GM12891 (cell line): ENCODE data around the gene ZNF22.

ENCODE experiments used
- DNase-seq: peaks from one replicate; pipeline ENCODE4 v3.0.0; 2011; ENCODE audit warnings: low spot score; ENCODE audit not compliant: insufficient read length
- FAIRE-seq: peaks from 2 replicates; lab custom pipeline; 2011; peaks lifted over from hg19 to GRCh38; lab: Jason Lieb, UNC
- PAX5 ChIP-seq: IDR thresholded peaks from 2 replicates; pipeline ENCODE4 v1.6.1; 2011; ENCODE audit warnings: low read length, moderate library complexity, mild to moderate bottlenecking; ENCODE audit not compliant: insufficient read depth, severe bottlenecking
- POLR2A ChIP-seq: IDR thresholded peaks from 2 replicates; pipeline ENCODE4 v1.6.1; 2011; ENCODE audit warnings: low read depth, low read length, control low read depth
- POLR2AphosphoS5 ChIP-seq: IDR thresholded peaks from 2 replicates; pipeline ENCODE4 v1.6.1; 2011; ENCODE audit warnings: low read depth, low read length, control low read depth
- POU2F2 ChIP-seq: IDR thresholded peaks from 2 replicates; pipeline ENCODE4 v1.6.1; 2011; ENCODE audit warnings: low read depth, mild to moderate bottlenecking, control low read depth, low read length, moderate library complexity
- SPI1 ChIP-seq: IDR thresholded peaks from 2 replicates; pipeline ENCODE4 v1.6.1; 2011; ENCODE audit warnings: low read depth, low read length, control low read depth
- TAF1 ChIP-seq: IDR thresholded peaks from 2 replicates; pipeline ENCODE4 v1.6.1; 2011; ENCODE audit warnings: low read depth, low read length, control low read depth

Gene ZNF22

GRCh38 chr10:44988957-44989585, 11.7 kb upstream of the ZNF22 start:
- TF ChIP-seq POLR2A (no peak), TAF1 (no peak), POLR2AphosphoS5 (no peak), POU2F2 (no peak), PAX5 (no peak), SPI1 (no peak)
- FAIRE-seq (no peak), DNase-seq (no peak)

- DNase-seq (no peak), FAIRE-seq (no peak)
- TF ChIP-seq POLR2A (no peak), TAF1 (no peak)
These were observed 11.0 kb upstream of the ZNF22 start for GRCh38 chr10:44989597-44990301.

GRCh38 chr10:44990302-44990655, 10.4 kb upstream of the ZNF22 start:
- FAIRE-seq: no peak
- TF ChIP-seq TAF1 (no peak), POU2F2 (no peak), POLR2A (no peak), POLR2AphosphoS5 (no peak), SPI1 (no peak)
- DNase-seq: no peak

GRCh38 chr10:44990965-44991364, 9.8 kb upstream of the ZNF22 start:
- DNase-seq (no peak), FAIRE-seq (no peak)
- TF ChIP-seq POU2F2: no peak
- no peak for TF ChIP-seq PAX5
- no peak for TF ChIP-seq POLR2A
- no peak for TF ChIP-seq TAF1
- no peak for TF ChIP-seq SPI1
- TF ChIP-seq POLR2AphosphoS5: no peak

- no peak for DNase-seq
- TF ChIP-seq PAX5 (no peak), POLR2A (no peak), SPI1 (no peak), POLR2AphosphoS5 (no peak), POU2F2 (no peak), TAF1 (no peak)
- no peak for FAIRE-seq
These were observed 9.2 kb upstream of the ZNF22 start for GRCh38 chr10:44991571-44991970.

GRCh38 chr10:44992070-44992731, 8.5 kb upstream of the ZNF22 start:
- FAIRE-seq (no peak), DNase-seq (no peak)
- no peak for TF ChIP-seq POLR2A
- no peak for TF ChIP-seq SPI1
- no peak for TF ChIP-seq POU2F2
- no peak for TF ChIP-seq TAF1
- TF ChIP-seq PAX5: no peak
- TF ChIP-seq POLR2AphosphoS5: no peak

GRCh38 chr10:44992732-44993225, 7.9 kb upstream of the ZNF22 start:
- FAIRE-seq: no peak
- TF ChIP-seq PAX5 (no peak), TAF1 (no peak), POLR2AphosphoS5 (no peak), SPI1 (no peak), POLR2A (no peak), POU2F2 (no peak)

GRCh38 chr10:44993226-44993921, 7.3 kb upstream of the ZNF22 start:
- DNase-seq (no peak), FAIRE-seq (no peak)
- TF ChIP-seq POLR2A (no peak), PAX5 (no peak), POU2F2 (no peak), POLR2AphosphoS5 (no peak), TAF1 (no peak), SPI1 (no peak)

More at GRCh38 chr10:44992732-44993225, 7.9 kb upstream of the ZNF22 start:
- DNase-seq: no peak
